CD4-positive, CD25-positive, alpha-beta regulatory T cell (primary cell): ENCODE measurements around the gene CNBP. TPM values are rescaled to one million over a fixed set of nuclear protein-coding genes. Genes with fewer than 3 reads are reported as not detected.
A peak's percentile ranks its signal among the peaks of the same experiment; 100 is the strongest.
"Not testable (repeated sequence)": the region's sequence is repeated elsewhere in the genome, so short reads cannot be mapped to it uniquely, and the experiment has no call there.

Experiments
- ATAC-seq, 2 donors: fragments of 150-1000 bp; cut with Tn5 transposase; one replicate each; pipeline ENCODE4 v1.10.0; 2021; ENCODE audit warnings: low read depth in 2 of 2, moderate number of reproducible peaks in 2 of 2, moderate library complexity in 1 of 2
- DNase-seq, 3 donors: peaks; one replicate each; pipeline versions ENCODE4 v3.0.0 to v3.0.0-alpha.2; 2012 to 2022; ENCODE audit warnings: mixed read lengths in 1 of 3
- H3K27ac ChIP-seq: one replicate; pipeline ENCODE4 v1.7.0; 2013; ENCODE audit warnings: mild to moderate bottlenecking, low read length; ENCODE audit not compliant: insufficient read depth, poor library complexity, severe bottlenecking
- H3K27me3 ChIP-seq: one replicate; pipeline ENCODE4 v1.7.0; 2013; ENCODE audit warnings: low read length; ENCODE audit not compliant: control insufficient read depth, insufficient read depth
- H3K36me3 ChIP-seq: one replicate; pipeline ENCODE4 v1.7.0; 2013; ENCODE audit warnings: mild to moderate bottlenecking, low read length, moderate library complexity; ENCODE audit not compliant: control insufficient read depth, insufficient read depth
- H3K4me1 ChIP-seq: 2 replicates; pipeline ENCODE4 v1.7.0; 2013; ENCODE audit warnings: mild to moderate bottlenecking, low read length; ENCODE audit not compliant: insufficient read depth, control insufficient read depth, poor library complexity, severe bottlenecking
- H3K4me3 ChIP-seq: one replicate; pipeline ENCODE4 v1.7.0; 2013; ENCODE audit warnings: low read depth, mild to moderate bottlenecking, low read length, moderate library complexity
- H3K9me3 ChIP-seq, 2 experiments: 1 replicate in 1 of 2; 2 replicates in 1 of 2; pipeline ENCODE4 v1.7.0; 2013; ENCODE audit warnings: low read length in 2 of 2, mild to moderate bottlenecking in 1 of 2, moderate library complexity in 1 of 2; ENCODE audit not compliant: control insufficient read depth in 2 of 2
- H3K27ac Mint-ChIP-seq, 3 donors: one replicate each; pipeline ENCODE4 v1.8.0; 2020 to 2022; ENCODE audit warnings: mild to moderate bottlenecking in 3 of 3, mixed read lengths in 3 of 3, moderate library complexity in 2 of 3
- H3K27me3 Mint-ChIP-seq: one replicate; pipeline ENCODE4 v1.8.0; 2022; ENCODE audit warnings: mild to moderate bottlenecking, mixed read lengths
- H3K36me3 Mint-ChIP-seq: one replicate; pipeline ENCODE4 v1.8.0; 2020; ENCODE audit warnings: mixed read lengths
- H3K4me1 Mint-ChIP-seq, 4 donors: one replicate each; pipeline ENCODE4 v1.8.0; 2020 to 2022; ENCODE audit warnings: mixed read lengths in 4 of 4, mild to moderate bottlenecking in 1 of 4
- H3K4me3 Mint-ChIP-seq, 4 donors: one replicate each; pipeline ENCODE4 v1.8.0; 2020 to 2022; ENCODE audit warnings: mild to moderate bottlenecking in 4 of 4, mixed read lengths in 4 of 4, moderate library complexity in 3 of 4
- H3K9me3 Mint-ChIP-seq, 7 donors: one replicate each; pipeline ENCODE4 v1.8.0; 2020 to 2022; ENCODE audit warnings: mixed read lengths in 7 of 7, mild to moderate bottlenecking in 3 of 7, moderate library complexity in 2 of 7
- polyA plus RNA-seq, 4 donors: library from polyadenylated mRNA; unstranded; fragments of 300-500 nt; fragmentation: Illumina TruSeq; gene quantifications; one replicate each; pipeline ENCODE4 v1.2.3, GENCODE V29; 2021
- total RNA-seq: library from RNA; stranded (reverse); gene quantifications from one replicate; pipeline ENCODE4 v1.2.3, GENCODE V29; 2022

The CNBP gene
- total RNA-seq (278 TPM), polyA plus RNA-seq (1,000 to 10,000 TPM; 1,048 to 1,097 (median 1,094) TPM)

- Mint-ChIP-seq H3K27me3 (no peaks in the 10 kb centered on the region), H3K4me1 (peaks cover 18 to 38% (median 31%) of the 10 kb centered on the region in 4 donors), H3K9me3 (peaks cover 0 to 2% (median 0%) of the 10 kb centered on the region in 7 donors), H3K4me3 (peak within 1 kb of the TSS; percentile 97 to 98 (median 98)), H3K36me3 (peaks cover 13% of the 10 kb centered on the region), H3K27ac (peak within 1 kb of the TSS; percentile 97 to 98 (median 98))
- peak within 1 kb of the TSS; percentile 96 for H3K27ac ChIP-seq
- no peaks in the 10 kb centered on the region for H3K9me3 ChIP-seq
- peaks cover 48% of the 10 kb centered on the region for H3K4me1 ChIP-seq
- DNase-seq (peak; percentile 88 to 97 (median 95)), ATAC-seq (peak; percentile 99 to 100)
- H3K27me3 ChIP-seq, result no peaks in the 10 kb centered on the region
- peak within 1 kb of the TSS; percentile 97 for H3K4me3 ChIP-seq
- peaks cover 9% of the 10 kb centered on the region for H3K36me3 ChIP-seq
These were observed at the start of gene CNBP for GRCh38 chr3:129183569-129184395. CNBP (minus strand) TSS chr3:129183896; CDS start chr3:129171757, 12,139 bp downstream.

GRCh38 chr3:129231331-129232119 lies 47.8 kb upstream of the CNBP start:
- DNase-seq (no peak), ATAC-seq (no peak)
- Histone ChIP-seq H3K27ac (no peak overlapping the region), H3K27me3 (no peaks in the 10 kb centered on the region), H3K4me3 (no peak overlapping the region), H3K4me1 (no peaks in the 10 kb centered on the region), H3K36me3 (no peaks in the 10 kb centered on the region), H3K9me3 (no peaks in the 10 kb centered on the region)
- Mint-ChIP-seq H3K4me3 (no peak overlapping the region), H3K27ac (peak overlapping the region in 1 of 3 donors; percentile 2), H3K4me1 (peaks cover 0 to 6% (median 2%) of the 10 kb centered on the region in 4 donors), H3K36me3 (no peaks in the 10 kb centered on the region), H3K9me3 (no peaks in the 10 kb centered on the region), H3K27me3 (no peaks in the 10 kb centered on the region)

DNA sequence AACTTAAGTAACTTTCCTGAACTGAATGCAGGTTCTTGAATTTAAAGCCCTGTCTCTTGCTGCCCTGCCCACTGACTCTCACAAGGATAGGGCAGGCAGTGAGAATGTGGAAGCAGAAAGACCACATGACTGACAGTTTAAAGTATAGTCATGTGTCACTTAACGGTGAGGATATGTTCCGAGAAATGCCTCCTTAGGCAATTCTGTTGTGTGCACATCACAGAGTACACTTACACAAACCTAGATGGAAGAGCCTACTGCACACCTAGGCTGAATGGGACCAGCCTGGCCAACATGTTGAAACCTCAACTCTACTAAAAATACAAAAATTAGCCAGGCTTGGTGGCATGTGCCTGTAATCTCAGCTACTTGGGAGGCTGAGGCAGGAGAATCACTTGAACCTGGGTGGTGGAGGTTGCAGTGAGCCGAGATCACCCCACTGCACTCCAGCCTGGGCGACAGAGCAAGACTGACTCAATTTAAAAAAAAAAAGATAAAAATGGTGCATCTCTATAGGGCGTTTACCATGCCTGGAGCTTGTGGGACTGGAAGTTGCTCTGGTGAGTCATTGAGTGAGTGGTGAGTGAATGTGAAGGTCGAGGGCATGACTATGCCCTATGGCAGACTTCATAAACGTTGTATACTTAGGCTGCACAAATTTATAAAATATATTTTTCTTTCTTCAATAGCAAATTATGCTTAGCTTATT lies 46.8 kb upstream of the CNBP start:
- no peak overlapping the region for H3K4me3 Mint-ChIP-seq
- no peaks in the 10 kb centered on the region for H3K36me3 Mint-ChIP-seq
- no peaks in the 10 kb centered on the region for H3K27me3 Mint-ChIP-seq
- peak in 1 of 3 donors; percentile 76 for DNase-seq
- H3K4me1 ChIP-seq, result peaks cover under 1% of the 10 kb centered on the region
- peaks cover 0 to 6% (median 2%) of the 10 kb centered on the region in 4 donors for H3K4me1 Mint-ChIP-seq
- no peaks in the 10 kb centered on the region for H3K9me3 Mint-ChIP-seq
- H3K27ac Mint-ChIP-seq, result peak overlapping the region in 1 of 3 donors; percentile 29
- H3K27me3 ChIP-seq, result no peaks in the 10 kb centered on the region
- H3K9me3 ChIP-seq, result no peaks in the 10 kb centered on the region
- ATAC-seq, result peak; percentile 45 to 65
- no peak overlapping the region for H3K4me3 ChIP-seq
- no peaks in the 10 kb centered on the region for H3K36me3 ChIP-seq
- no peak overlapping the region for H3K27ac ChIP-seq

GRCh38 chr3:129228891-129229585 lies 45.3 kb upstream of the CNBP start:
- no peaks in the 10 kb centered on the region for H3K9me3 Mint-ChIP-seq
- Histone ChIP-seq H3K27ac (no peak overlapping the region), H3K36me3 (no peaks in the 10 kb centered on the region), H3K9me3 (no peaks in the 10 kb centered on the region), H3K27me3 (no peaks in the 10 kb centered on the region), H3K4me1 (peaks cover 7% of the 10 kb centered on the region), H3K4me3 (no peak overlapping the region)
- no peaks in the 10 kb centered on the region for H3K36me3 Mint-ChIP-seq
- no peak for ATAC-seq
- no peaks in the 10 kb centered on the region for H3K27me3 Mint-ChIP-seq
- DNase-seq, result no peak
- no peak overlapping the region for H3K4me3 Mint-ChIP-seq
- H3K27ac Mint-ChIP-seq, result peak overlapping the region in 1 of 3 donors; percentile 26
- H3K4me1 Mint-ChIP-seq, result peaks cover 6 to 16% (median 7%) of the 10 kb centered on the region in 4 donors

- H3K27ac ChIP-seq, result no peak overlapping the region
- H3K27me3 Mint-ChIP-seq, result no peaks in the 10 kb centered on the region
- no peaks in the 10 kb centered on the region for H3K36me3 Mint-ChIP-seq
- H3K27me3 ChIP-seq, result no peaks in the 10 kb centered on the region
- no peaks in the 10 kb centered on the region for H3K36me3 ChIP-seq
- H3K4me1 ChIP-seq, result peaks cover 7% of the 10 kb centered on the region
- H3K4me3 Mint-ChIP-seq, result peak overlapping the region in 1 of 4 donors; percentile 35
- H3K9me3 Mint-ChIP-seq, result no peaks in the 10 kb centered on the region
- no peak overlapping the region for H3K4me3 ChIP-seq
- peaks cover 4 to 16% (median 6%) of the 10 kb centered on the region in 4 donors for H3K4me1 Mint-ChIP-seq
- H3K9me3 ChIP-seq, result no peaks in the 10 kb centered on the region
- no peak overlapping the region for H3K27ac Mint-ChIP-seq
- no peak for ATAC-seq
- DNase-seq, result peak in 1 of 3 donors; percentile 58
These were observed 42.7 kb upstream of the CNBP start for GRCh38 chr3:129226374-129226773.

DNA sequence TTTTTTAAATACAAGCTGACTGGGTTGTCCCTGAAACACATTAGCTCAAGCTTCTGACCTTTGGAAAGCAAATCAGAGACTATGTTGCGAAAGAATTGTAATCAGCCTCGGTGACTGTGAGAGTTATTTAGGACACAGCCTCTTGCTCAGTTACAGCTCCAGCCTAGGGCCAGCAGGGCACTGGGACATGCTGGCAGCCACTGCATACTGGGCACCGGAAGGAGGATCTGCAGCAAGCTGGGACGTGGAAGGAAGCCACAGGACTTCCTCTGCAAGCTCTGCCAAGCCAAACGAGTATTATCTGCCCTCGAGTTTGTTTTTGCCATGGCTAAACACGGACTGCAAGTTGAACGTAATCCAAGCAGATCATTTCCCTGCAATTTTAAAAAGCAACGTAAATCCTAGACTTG lies 41.3 kb upstream of the CNBP start:
- Mint-ChIP-seq H3K4me1 (peaks cover 4 to 16% (median 6%) of the 10 kb centered on the region in 4 donors), H3K36me3 (no peaks in the 10 kb centered on the region), H3K9me3 (no peaks in the 10 kb centered on the region), H3K27me3 (no peaks in the 10 kb centered on the region), H3K27ac (peak overlapping the region; percentile 60 to 83 (median 79)), H3K4me3 (peak overlapping the region in 2 of 4 donors; percentile 36 to 43)
- no peaks in the 10 kb centered on the region for H3K36me3 ChIP-seq
- no peak overlapping the region for H3K27ac ChIP-seq
- no peaks in the 10 kb centered on the region for H3K9me3 ChIP-seq
- no peaks in the 10 kb centered on the region for H3K27me3 ChIP-seq
- H3K4me1 ChIP-seq, result peaks cover 7% of the 10 kb centered on the region
- ATAC-seq (peak; percentile 22 to 47), DNase-seq (peak in 1 of 3 donors; percentile 54)
- peak overlapping the region; percentile 10 for H3K4me3 ChIP-seq

GRCh38 chr3:129224387-129224786 lies 40.7 kb upstream of the CNBP start:
- not testable (repeated sequence) for H3K4me3 ChIP-seq, H3K27me3 ChIP-seq, H3K9me3 ChIP-seq, DNase-seq, H3K9me3 Mint-ChIP-seq, H3K27me3 Mint-ChIP-seq, ATAC-seq, H3K4me1 ChIP-seq, H3K4me3 Mint-ChIP-seq, H3K27ac Mint-ChIP-seq, H3K27ac ChIP-seq, H3K36me3 ChIP-seq, H3K36me3 Mint-ChIP-seq
- peaks cover 4 to 16% (median 6%) of the 10 kb centered on the region in 4 donors for H3K4me1 Mint-ChIP-seq
